HG02571 (cell line): ENCODE measurements around the gene TBK1.
"Not testable (repeated sequence)": the region's sequence is repeated elsewhere in the genome, so short reads cannot be mapped to it uniquely, and the experiment has no call there.

ENCODE experiments used
- ATAC-seq: cut with Tn5 transposase; IDR thresholded peaks from one replicate; pipeline ENCODE4 v1.9.1; 2021; ENCODE audit warnings: mild to moderate bottlenecking, moderate library complexity; ENCODE audit not compliant: unreplicated experiment

Gene TBK1

DNA sequence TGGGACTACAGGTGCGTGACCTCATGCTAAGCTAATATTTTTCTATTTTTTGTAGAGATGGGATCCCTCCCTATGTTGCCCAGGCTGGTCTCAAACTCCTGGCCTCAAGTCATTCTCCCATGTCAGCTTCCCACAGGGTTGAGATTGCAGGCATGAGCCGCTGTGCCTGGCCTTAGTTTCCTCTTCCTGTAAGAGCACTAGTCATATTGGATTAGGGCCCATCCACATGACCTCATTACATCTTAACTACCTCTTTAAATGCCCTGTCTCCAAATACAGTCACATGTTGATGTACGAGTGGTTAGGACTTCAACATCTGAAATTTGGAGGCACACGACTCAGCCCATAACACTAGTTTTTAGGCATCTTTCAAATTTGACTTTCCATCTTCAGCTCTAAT is 86.2 kb downstream of the TBK1 start:
- no peak for ATAC-seq

- not testable (repeated sequence) for ATAC-seq
These were observed 90.6 kb downstream of the TBK1 start for GRCh38 chr12:64542409-64543047.

DNA sequence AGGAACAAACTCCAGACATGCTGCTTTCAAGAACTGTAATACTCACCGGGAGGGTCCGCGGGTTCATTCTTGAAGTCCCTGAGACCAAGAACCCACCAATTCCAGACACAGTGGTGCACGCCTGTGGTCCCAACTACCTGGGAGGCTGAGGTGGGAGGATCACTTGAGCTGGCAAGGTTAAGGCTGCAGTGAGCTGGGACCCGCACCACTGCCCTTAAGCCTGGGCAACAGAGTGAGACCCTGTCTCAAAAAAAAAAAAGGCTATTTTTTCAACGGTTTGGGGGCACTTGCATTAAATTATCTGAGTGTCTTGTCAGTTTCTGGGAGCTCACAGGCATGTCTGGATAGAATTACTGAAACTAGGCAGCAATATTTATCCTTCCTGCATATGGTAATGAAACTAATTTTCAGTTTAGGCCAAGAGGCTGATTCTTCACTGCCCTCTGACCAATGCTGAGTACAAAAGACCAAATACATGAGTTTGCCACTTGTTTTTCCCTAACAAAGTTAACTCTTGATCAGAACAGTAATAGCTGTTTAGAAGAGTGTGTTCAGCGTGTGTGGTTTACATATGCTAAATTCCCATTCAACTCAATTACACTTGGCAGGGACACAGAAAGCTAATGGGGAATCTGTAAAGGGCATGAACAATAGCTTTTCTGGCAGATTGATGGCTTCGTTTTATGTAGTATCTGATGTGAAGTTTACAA is 92.6 kb downstream of the TBK1 start:
- no peak for ATAC-seq

GRCh38 chr12:64545081-64545382 is 93.1 kb downstream of the TBK1 start:
- ATAC-seq, result no peak

DNA sequence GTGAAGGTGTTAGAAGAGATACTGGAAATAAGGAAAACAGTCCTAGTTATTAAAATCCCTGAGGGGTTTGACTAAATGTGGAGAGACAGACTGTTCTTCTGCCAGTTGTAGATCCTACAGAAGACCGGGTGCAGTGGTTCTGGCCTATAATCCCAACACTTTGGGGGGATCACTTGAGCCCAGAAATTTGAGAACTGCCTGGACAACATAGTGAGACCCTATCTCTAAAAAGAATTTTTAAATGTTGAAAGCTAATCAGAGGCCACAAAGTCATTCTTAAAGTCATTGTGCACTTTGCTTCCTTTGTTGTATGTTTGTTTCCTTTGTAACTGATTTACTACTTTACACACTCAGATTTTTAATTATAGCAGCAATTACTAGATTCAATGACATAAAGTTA is 97.2 kb downstream of the TBK1 start:
- no peak for ATAC-seq

- no peak for ATAC-seq
These were observed 98.8 kb downstream of the TBK1 start for GRCh38 chr12:64550755-64551154.

- no peak for ATAC-seq
These were observed 99.8 kb downstream of the TBK1 start for GRCh38 chr12:64551676-64552075.
